NB4 (cell line): ENCODE data around the gene WNT9B.
"Not testable (repeated sequence)": the region's sequence is repeated elsewhere in the genome, so short reads cannot be mapped to it uniquely, and the experiment has no call there.

Experiments
- DNase-seq: peaks from one replicate; pipeline ENCODE4 v3.0.0; 2010; ENCODE audit warnings: low read depth
- H3K4me3 ChIP-seq: one replicate; pipeline ENCODE4 v1.5.1; 2011; ENCODE audit warnings: mild to moderate bottlenecking, low read depth, low read length, moderate library complexity
- MYC ChIP-seq: IDR thresholded peaks from 2 replicates; pipeline ENCODE4 v1.6.1; 2011; ENCODE audit warnings: low read depth, low read length
- POLR2A ChIP-seq: IDR thresholded peaks from 2 replicates; pipeline ENCODE4 v1.6.1; 2011; ENCODE audit warnings: mild to moderate bottlenecking; ENCODE audit not compliant: insufficient read length; ENCODE audit errors: extremely low read depth
- TF ChIP-seq, protein P1 (sequence below): IDR thresholded peaks from 2 replicates; pipeline ENCODE4 v1.6.1; 2011; ENCODE audit warnings: low read depth, low read length
- TF ChIP-seq, protein P2 (sequence below): IDR thresholded peaks from one replicate; pipeline ENCODE4 v1.5.1; 2012; ENCODE audit warnings: low read depth, low read length

The WNT9B gene

DNA sequence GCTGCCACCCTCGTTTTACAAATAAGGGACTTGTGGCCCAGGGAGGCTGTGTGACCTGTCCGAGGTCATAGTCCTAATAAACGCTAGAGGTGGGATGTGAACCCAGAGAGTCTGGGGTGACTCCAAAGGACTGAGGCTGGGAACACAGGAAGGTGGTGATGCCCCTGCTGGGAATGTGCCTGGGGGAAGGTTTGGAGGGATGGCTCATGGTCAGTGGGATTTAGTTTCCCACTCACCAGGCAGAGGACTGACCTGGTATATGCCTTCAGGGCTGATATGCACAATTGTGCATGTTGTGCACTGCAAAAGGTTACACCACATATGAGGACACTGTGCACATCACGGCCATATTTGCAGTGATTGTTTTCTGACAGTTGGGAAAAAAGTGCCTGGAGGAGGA lies 13.9 kb upstream of the WNT9B start:
- DNase-seq, result no peak
- H3K4me3 ChIP-seq, result no peak overlapping the region
- TF ChIP-seq MYC (no peak), POLR2A (no peak)
- TF ChIP-seq, protein P1, sequence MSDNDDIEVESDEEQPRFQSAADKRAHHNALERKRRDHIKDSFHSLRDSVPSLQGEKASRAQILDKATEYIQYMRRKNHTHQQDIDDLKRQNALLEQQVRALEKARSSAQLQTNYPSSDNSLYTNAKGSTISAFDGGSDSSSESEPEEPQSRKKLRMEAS, result no peak

DNA sequence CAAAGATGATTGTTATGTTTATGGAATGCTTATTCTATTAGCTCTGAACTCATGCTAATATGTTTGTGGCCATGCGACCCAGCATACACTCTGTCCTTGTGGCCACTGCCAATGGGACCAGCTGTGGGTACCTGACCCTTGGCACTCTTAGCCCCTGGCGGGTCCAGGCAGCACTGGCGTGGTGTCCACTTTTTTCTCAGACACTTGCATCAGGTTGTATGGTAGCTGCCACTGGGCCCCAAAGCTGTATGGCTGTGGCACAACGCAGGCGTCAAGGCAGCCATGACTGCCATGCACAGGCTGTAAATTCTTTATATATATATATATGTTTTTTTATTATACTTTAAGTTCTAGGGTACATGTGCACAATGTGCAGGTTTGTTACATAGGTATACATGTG lies 12.2 kb upstream of the WNT9B start:
- H3K4me3 ChIP-seq, result no peak overlapping the region
- TF ChIP-seq POLR2A, result no peak
- TF ChIP-seq MYC, result no peak
- TF ChIP-seq, protein P2, sequence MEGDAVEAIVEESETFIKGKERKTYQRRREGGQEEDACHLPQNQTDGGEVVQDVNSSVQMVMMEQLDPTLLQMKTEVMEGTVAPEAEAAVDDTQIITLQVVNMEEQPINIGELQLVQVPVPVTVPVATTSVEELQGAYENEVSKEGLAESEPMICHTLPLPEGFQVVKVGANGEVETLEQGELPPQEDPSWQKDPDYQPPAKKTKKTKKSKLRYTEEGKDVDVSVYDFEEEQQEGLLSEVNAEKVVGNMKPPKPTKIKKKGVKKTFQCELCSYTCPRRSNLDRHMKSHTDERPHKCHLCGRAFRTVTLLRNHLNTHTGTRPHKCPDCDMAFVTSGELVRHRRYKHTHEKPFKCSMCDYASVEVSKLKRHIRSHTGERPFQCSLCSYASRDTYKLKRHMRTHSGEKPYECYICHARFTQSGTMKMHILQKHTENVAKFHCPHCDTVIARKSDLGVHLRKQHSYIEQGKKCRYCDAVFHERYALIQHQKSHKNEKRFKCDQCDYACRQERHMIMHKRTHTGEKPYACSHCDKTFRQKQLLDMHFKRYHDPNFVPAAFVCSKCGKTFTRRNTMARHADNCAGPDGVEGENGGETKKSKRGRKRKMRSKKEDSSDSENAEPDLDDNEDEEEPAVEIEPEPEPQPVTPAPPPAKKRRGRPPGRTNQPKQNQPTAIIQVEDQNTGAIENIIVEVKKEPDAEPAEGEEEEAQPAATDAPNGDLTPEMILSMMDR, result no peak
- TF ChIP-seq, protein P1, result no peak
- DNase-seq, result no peak

DNA sequence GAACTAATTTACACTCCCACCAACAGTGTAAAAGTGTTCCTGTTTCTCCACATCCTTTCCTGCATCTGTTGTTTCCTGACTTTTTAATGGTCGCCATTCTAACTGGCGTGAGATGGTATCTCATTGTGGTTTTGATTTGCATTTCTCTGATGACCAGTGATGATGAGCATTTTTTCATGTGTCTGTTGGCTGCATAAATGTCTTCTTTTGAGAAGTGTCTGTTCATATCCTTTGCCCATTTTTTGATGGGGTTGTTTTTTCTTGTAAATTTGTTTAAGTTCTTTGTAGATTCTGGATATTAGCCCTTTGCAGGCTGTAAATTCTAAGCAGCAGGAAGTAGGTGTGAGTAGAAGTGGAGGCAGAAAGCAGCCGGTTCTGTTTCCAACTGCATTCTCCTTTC lies 10.8 kb upstream of the WNT9B start:
- DNase-seq, H3K4me3 ChIP-seq: not testable (repeated sequence)

DNA sequence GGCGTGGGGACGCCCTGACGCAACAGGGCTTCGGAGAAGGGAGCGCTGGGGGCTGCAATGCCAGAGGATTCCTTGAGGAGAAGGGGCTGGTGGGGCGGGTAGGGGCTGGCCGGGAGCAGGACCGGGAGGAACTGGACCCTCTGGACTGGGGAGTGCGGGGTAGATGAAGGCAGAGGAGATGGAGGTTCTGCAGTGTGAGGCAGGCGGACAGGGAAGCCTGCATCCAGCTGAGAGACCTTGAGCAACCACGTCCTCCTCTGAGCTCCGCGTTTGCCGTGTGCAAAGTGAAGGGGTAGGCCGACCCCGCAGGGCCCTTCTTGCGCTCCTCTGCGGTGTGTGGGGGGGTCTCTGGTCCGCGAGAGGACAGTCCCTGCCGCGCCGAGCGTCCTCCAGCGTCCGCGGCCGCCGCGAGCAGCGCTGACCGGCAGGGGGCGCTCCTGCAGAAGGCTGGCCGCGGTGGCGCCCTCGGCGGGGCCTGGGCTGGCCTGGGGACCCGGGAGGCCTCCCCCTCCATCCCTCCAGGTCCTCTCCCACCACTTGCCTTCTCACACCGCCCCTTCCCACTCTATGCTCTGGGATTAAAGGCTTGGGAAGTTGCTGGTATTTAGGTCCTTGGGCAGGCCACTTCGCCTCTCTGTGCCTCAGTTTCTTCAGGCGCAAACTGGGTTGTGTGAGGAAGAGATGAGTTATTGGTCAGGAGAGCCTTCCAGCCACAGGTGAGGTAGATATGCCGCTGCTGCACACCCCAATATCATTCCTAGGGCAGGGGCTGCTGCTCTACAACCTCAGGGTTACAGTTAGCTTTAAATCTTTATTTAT lies 9.6 kb upstream of the WNT9B start:
- peak; percentile 26 for DNase-seq
- TF ChIP-seq, protein P1, result no peak
- TF ChIP-seq, protein P2, result peak; percentile 33
- H3K4me3 ChIP-seq, result no peak overlapping the region

DNA sequence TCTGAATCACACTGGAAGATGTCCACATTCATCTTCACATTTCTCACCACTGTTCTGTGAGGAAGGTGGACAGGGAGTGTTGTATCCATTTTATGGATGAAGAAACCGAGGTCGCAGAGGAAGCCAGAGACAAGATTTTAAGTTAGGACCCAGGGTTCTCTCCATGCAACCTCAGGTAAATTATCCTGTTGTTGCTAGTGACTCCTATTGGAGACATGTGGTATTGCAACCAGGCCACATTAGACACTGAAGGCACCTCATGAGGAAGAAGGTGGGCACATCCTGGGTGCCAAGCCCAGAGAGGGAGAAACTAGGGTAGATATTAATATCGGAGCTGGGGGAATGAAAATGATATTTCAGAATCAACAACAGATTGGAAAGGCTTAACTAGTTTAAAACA lies 8.5 kb upstream of the WNT9B start:
- TF ChIP-seq, protein P2, result peak; percentile 53
- TF ChIP-seq, protein P1, result no peak
- no peak for TF ChIP-seq POLR2A
- no peak for TF ChIP-seq MYC
- DNase-seq, result no peak
- H3K4me3 ChIP-seq, result no peak overlapping the region

DNA sequence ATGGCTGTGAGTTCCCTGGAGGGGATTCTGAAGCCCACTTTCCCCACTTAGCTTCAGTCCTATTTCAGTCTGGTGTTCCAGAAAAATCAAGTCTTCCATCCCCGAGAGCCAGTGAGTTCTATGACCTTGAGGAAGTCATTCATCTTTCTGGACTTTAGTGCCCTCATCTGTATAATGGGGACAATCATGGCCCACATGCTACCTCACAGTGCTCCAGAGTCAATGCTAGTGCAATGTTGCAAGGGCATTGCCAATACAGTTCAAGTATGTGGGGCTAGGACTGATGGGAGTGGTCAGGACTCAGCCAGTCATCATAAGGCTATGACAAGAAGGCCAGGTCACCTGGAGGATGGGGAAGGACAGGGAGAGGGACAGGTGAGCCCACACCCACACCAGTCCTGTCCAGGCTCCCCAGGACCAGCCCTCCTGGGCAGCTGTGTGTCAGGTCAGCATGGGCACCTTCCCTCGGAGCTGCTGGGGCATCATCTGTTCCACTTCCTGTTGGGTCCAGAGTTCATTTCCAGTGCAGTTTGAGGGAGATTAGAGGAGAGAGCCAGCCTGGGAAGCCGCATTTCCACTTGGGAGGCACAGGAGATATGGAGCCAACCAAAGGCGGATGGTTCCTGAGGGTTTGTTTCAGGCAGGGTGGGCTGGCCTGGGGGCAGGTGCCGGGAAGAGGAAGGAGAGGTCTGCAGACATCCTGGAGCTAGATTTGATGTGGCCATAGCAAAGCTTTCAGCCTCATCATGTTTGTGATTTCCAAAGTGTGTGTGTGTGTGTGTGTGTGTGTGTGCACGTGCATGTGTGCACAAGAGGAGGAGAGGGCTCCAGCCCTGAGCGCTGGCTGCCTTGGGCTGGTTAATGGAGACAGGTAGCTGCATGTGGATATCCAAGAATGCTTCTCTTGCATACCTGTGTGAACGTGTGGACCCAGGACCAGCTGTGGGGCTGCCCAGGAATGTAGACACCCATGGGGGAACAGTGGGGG lies 3.9 kb upstream of the WNT9B start:
- TF ChIP-seq POLR2A, result no peak
- TF ChIP-seq, protein P2, result no peak
- no peak for TF ChIP-seq MYC
- TF ChIP-seq, protein P1, result no peak
- H3K4me3 ChIP-seq, result no peak overlapping the region
- no peak for DNase-seq
